Tongue (tissue), 2 donors: ENCODE measurements around the gene PTPA. TPM values are rescaled to one million over a fixed set of nuclear protein-coding genes. Genes with fewer than 3 reads are reported as not detected.

ENCODE experiments used
- DNase-seq: peaks from one replicate; pipeline ENCODE4 v3.0.0-alpha.2; 2015
- total RNA-seq: library from RNA; depleted of rRNA; stranded (reverse); fragments of >200 nt; gene quantifications from one replicate; pipeline ENCODE4 v1.2.3, GENCODE V29; 2014

PTPA gene
- total RNA-seq, 1 donor from 2014 or later: 92.3 TPM

GRCh38 chr9:129084087-129084486 lies 27.1 kb upstream of the PTPA start:
- no peak for DNase-seq

DNA sequence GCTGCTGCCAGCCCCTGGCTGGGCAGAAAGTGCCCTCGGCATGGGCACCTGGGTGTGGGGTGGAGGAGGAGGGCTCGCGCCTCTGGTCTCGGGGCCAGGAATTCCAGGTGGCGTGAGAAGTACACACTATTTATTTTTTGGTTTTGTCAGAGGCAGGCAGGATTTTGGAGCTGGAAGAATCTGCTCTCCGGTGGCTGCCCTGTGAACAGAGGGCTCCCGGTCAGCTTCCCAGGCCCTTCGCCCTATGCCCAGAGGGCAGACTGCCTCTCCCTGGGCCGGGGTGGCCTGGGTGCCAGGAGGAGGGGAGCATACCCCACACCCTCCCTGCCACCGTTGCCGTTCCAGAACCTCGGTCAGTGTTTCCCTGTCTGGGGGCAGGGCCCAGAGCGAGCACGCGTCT lies 22.0 kb upstream of the PTPA start:
- no peak for DNase-seq

DNA sequence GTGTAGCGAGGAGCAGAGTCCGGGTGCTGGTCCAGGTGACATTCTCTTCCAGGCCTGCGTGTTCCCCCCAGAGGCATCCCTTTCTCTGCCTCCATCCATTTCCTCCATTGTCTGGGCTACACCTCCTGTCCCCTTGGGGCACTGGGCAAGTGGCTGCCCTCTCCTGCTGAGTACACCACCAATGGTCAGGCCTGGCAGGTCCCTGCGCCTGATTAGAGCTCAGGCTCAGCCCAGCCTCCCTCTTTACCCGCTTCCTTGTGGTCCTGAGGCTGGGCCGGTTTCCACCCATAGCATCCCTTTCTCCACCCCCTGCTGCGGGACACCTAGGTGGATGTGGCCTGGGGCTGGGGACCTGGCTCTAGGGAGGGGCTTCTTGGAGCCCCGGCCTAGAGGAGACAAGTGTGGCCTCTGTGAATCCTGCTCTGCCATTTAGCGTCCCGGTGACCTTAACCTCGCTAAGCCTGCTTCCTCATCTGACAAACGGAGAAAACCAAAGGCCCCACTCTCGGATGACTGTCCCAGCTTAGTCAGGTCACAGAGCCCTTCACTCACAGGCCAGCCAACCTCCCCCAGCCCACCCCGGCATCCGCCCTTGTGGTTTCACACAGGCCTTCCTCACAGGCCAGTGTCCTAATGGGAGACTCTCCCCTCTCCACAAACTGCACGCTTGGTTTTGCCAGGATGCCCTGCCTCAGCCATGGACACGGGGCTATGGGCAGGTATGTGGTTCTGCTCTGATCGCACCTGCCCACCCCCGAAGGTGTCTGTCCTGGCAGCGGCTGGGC lies 17.4 kb upstream of the PTPA start:
- no peak for DNase-seq

DNA sequence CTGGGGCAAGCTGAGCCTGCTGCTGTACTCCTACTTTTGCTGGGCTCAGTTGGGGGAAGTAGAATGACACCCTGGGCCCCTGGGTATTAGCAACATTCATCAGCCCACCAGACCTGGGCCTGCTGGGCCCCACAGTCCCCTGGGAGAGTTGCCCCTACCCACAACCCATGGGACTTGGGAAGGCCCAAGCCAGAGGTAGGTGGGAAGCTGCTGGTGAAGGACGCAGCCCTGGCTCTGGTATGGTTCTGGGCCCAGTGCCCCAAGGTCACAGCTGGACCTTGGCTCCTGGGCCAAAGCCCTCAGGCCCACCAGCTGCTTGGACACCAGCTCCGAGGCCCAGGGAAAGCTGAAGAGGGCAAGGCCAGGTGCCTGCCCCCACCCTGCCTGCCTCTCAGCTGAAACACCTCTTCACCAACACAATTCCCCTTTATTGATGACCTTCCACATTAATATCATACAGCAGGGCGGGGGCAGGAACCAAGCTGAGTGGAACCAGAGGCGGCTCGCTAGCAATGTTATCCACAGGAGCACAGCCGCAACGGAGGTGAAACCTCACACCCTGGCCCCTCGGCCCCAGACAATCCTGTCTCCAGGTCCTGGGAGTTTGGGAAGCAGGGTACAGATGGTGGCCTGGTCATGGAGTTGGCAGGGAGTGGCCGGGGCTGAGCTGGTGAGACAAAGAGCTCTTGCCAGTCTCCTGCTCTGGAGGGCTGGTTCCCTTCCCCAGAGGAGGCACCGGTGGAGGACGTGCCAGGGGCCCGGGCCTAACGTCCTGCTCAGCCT lies 16.6 kb upstream of the PTPA start:
- DNase-seq: no peak

GRCh38 chr9:129095170-129095667 lies 16.0 kb upstream of the PTPA start:
- DNase-seq: no peak

GRCh38 chr9:129095908-129096307 lies 15.3 kb upstream of the PTPA start:
- no peak for DNase-seq

DNA sequence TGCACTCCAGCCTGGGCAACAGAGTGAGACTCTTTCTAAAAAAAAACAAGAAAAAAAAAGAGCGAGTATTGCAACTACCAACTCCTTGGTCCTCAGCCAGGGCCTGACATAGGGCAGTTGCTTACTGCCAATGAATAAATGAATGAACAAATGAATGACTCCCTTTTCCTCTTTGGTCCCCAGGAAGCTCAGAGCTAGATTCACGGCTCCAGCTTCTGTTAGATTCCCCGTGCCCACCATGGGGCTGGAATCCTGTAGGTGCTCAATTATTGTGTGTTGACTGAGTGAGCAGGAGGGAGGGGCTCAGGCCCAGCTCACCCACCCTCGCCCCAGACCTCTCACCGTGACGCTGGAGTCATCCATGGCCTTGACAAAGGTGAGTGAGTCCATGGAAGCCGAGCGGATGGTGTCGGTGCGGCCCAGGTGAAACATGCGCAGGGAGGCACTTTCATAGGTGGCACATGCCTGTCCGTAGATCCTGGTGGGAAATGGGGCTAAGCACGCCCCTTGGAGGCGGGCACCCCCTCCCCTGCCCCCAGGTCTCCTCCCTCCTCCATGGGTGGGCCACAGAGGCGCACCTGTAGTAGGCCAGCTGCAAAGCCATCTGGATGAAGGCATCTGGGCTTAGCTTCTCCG lies 13.4 kb upstream of the PTPA start:
- no peak for DNase-seq

DNA sequence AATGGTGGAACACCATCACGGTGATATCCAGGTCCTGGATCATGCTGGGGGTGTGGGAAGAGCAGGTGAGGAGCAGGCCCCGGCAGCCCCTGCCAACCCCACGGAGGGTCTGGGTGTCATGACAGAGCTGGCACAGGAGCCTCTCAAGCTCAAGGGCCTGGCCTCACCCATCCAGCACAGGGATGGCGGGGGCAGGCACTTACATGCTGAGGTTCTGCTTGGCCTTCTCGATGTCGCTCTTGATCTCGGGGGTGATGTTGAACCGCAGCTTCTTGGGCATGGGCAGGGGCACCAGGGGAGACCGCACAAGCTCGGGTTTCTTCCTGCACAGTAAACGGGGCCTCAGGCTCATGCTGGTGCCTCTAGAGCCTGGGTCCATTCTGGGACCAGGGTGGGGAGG lies 12.9 kb upstream of the PTPA start:
- no peak for DNase-seq

DNA sequence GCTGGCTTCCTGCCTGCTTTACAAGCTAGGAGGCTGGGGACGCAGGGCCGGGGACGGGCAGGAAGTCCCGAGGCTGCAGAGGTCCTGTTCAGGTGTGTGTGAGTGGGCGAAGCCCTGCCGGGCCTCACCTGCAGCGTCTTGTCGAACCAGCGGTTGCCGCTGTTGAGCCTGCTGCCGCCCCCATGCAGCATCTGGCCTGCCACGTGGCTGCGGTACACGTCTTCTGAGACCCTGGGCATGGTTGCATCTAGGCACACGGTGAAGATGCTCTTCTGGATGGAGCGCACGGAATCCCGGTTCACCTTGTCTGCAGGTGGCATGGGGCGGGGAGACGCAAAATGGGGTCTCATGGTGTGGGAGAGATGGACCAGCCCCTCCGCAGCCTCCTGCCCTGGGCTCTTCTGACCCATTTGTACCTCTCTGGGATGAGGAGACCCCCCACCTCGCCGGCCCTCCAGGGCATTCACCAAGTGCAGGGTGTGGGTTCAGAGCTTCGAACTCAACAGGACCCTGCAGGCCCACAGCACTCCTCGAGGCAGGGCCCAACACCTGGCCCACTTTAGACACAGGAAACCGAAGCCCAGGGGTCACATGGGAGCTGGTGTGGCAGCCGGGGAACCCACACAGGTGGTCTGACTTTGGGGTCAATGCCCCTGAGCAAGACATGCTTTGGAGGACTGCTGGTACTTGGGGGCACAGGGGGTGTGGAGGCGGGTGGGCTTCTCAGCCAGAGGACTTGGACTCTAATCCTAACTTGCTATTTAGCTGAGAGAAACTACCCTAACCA lies 10.6 kb upstream of the PTPA start:
- DNase-seq: no peak

GRCh38 chr9:129101279-129101678 lies 9.9 kb upstream of the PTPA start:
- DNase-seq: no peak

DNA sequence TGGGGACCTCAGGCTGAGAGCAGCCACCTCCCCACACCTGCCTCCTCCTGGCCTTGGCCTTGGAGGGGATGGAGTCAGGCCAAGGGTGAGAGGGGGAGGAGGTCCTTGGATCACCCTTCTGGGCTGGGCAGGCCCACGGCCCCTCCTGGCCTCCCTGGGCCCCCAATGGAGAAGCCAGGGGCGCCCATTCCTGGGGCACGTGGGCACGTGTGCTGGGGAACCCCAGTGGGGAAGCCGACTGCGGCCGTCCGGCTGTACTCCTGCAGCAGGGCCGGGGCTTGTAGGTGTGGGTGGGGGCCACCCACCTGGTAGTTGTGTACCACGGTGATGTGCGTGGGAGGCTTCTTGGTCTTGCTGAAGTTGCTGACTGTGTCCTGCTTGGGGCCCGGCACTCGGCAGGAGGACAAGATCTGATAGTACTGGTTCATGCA lies 9.1 kb upstream of the PTPA start:
- DNase-seq: no peak

GRCh38 chr9:129102791-129103594 lies 8.2 kb upstream of the PTPA start:
- peak; percentile 56 for DNase-seq

DNA sequence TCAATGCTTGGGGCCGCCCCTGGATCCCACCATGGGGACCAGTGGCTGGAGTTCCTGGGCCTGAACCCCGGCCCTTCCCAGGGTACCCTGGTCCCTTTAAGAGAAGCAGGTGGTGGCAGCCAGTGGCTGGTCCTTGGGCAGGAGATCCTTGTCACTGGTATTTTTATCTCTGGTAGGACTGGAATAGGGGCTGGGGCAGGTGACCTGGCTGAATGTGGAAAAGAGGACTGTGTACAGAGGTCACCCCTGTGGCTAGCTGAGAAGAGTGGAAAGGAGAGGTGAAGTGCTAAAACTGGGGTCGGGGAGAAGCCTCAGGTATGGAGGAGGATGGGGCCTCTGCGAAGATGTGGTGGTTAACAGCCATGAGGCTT lies 7.6 kb upstream of the PTPA start:
- no peak for DNase-seq

DNA sequence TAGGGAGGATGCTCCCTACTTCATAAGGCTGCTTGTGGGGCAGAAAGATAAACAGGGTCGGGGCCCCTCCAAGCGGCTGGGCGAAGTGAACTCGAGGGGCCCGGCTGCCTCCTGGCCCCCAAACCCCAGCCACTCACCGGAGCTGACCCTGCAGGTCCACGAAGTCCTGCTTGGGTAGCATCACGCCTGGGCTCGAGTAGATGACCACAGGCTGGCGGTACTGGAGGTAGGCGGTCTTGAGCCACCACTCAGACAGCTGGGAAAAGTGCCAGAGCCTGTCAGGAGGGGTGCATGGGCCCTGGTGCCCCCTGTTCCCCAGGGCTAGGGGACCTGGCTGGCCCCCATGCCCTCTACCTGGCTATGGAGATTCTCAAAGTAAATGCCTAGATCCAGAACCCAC lies 7.2 kb upstream of the PTPA start:
- no peak for DNase-seq

DNA sequence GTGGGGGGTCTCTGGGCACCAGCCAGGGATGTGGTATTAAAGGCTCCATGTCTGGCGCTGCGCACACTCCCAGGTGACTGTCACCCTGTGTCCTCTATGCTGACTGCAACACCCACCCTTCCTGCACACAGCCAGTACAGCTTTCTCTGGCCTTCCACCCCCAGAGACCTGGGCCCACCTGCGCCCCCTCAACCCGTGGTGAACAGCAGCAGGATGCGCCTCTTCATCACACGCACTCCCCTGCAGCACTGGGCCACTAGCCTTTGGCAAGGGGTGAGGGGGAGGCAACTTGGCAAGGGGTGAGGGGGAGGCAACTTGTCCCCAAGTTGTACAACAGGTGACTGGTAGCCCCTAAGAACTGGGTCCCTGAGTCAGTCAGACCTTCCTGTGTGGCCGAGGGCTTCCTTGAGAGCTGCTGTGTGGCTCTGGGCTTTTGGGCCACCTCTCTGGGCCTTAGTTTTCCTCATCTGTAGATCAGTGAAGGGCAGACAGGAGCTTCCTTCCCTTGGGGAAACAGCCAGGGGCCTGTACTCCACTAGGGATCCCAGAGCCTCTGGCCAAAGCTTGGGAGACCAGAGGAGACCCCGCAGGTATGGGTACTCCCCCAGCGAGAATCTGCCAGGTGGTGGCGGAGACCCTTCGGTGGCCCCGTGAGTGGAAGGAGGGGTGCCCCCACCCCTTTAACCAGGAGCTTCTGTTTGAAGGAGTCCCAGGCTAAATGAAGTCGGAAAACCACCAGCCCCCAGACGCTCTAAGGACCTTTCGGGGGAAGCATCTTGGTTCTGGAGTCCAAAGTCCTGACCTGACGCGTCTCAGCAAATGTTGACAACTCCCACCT lies 5.1 kb upstream of the PTPA start:
- no peak for DNase-seq

GRCh38 chr9:129107651-129108050 lies 3.6 kb upstream of the PTPA start:
- DNase-seq: no peak

DNA sequence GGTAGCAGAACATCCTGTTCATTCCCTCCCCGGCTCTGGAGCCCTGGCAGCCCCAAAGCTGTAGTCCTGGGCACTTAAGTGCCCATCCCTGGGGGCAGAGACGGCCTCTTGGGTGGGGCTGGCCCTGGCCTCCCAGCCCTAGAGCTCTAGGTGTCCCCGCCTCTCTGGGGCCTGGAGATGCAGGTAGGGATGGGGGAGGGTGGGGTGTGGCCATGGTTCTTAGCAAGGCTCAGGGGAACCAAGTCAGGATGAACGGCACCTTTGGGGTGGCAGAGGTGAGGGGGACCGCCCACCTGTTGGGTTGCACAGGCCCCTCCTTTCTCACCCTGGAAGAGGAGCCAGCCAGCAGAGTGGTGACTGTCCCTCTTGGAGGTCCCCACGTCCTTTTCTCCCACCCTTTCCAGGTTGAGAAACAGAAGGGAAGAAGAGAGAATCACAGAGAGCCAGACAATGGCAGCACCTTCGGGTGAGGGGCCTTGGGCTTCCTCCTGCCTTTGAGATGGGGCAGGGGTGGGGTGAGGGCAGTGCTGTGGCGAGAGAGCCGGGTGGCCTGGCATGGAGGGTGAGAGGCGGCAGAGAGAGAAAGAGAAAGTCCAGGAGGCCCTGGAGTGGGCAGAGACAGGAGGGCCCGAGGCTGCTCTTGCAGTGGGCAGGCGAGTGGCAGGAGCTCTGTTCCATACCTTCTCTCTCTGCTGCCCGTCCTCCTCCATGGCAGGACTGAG lies 3.0 kb upstream of the PTPA start:
- DNase-seq: no peak

DNA sequence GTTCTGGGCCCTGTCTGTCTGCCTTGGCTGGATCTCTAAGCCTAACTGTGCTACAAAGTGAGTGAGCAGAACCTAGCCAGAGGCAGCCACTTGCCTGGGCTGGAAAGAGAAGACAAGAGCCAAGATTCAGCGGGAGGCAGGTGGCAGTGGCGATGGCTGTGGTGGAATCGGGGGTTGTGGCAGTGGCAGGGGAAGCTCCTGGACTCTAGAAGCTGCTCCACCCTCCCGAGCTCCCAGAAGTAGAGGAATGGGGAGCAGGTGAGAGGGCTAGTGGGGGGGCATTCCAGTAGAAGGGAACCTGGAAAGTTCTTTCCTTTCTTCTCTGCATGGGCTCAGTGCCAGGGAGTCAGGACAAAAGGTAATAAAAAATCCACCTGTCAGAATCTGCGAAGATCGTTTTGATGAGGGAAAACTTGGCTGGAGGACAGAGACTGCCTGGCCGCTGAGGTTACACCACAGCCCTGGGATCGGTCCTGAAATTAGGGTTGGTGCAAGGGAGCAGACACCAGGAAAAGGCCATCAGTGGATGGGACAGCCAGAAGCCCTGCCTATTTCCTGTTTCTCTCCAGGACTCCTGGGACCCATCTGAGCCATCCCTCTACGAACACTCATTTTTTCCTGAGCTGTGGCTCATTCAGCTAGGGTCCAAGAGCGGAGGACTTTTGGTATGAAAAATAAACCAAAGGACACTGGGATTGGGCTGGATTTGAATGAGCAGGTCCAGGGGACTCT lies 2.2 kb upstream of the PTPA start:
- no peak for DNase-seq

DNA sequence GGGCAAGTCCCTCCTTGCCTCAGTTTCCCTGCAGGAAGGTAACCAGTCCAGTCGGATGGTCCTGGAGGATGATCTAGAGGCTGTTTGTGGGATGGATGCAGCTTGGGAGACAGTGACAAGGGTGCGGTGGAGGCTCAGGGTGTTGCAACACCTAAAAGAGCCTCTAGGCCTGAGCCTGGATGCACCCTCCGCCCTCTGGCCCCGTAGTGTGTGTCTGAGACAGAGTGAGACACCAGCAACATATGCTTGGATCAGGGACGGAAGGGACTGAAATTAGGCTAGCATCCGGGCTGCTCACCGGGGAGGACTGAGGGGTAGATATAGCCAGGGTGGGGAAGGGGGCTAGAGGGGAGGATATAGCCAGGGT lies 1.7 kb upstream of the PTPA start:
- DNase-seq: no peak
